B cell (primary cell): ENCODE results near the gene CCNK.

Source experiments
- EZH2 ChIP-seq: IDR thresholded peaks from 2 replicates; pipeline ENCODE4 v1.6.1; 2012; ENCODE audit warnings: borderline replicate concordance, low read depth, mild to moderate bottlenecking, moderate library complexity, low read length; ENCODE audit not compliant: insufficient read depth, poor library complexity, severe bottlenecking
- TF ChIP-seq, protein P1 (sequence below): fragments of 200-600 bp; IDR thresholded peaks from one replicate; pipeline ENCODE4 v1.8.0; 2022; ENCODE audit warnings: antibody characterized with exemption, mild to moderate bottlenecking

DNA sequence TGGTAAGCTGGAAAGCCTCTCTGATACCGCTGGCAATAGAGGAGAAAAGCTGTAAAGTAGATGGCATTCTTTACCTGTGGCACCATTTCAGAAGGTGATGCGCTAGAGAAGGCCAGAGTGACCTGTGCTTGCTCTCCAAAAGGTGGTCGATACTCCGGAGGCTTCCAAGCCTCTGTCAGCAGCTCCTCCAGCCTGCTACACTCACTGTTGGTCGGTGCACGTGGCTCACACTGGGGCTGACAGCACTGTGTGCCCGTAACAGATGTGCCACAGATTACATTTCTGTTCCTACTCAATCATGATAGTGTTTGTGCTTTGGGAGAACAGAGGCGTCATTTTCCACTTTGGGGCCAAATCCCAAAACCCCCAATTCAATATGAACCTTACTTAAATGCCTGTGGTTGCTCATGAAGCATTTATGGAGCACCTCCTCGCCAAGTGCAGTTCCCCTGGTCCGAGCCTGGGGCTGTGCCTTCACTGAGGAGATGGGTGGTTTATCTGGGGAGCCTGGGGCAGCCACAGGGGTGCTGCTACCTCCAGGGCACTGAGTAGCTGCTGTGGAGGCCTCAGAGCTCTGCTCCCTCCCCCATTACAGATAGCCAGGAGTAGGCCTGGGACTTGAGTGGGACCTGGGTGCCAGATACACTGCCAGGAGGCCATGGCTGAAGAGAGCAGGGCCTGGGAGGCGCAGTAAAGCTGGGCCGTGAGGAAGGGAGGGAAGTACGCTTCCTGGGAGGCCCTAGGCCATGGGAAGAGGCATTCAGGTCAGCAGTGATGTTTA lies 26.8 kb downstream of the CCNK start:
- TF ChIP-seq, protein P1, sequence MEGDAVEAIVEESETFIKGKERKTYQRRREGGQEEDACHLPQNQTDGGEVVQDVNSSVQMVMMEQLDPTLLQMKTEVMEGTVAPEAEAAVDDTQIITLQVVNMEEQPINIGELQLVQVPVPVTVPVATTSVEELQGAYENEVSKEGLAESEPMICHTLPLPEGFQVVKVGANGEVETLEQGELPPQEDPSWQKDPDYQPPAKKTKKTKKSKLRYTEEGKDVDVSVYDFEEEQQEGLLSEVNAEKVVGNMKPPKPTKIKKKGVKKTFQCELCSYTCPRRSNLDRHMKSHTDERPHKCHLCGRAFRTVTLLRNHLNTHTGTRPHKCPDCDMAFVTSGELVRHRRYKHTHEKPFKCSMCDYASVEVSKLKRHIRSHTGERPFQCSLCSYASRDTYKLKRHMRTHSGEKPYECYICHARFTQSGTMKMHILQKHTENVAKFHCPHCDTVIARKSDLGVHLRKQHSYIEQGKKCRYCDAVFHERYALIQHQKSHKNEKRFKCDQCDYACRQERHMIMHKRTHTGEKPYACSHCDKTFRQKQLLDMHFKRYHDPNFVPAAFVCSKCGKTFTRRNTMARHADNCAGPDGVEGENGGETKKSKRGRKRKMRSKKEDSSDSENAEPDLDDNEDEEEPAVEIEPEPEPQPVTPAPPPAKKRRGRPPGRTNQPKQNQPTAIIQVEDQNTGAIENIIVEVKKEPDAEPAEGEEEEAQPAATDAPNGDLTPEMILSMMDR = no peak
- TF ChIP-seq EZH2 = no peak
